Measurements from ENCODE around the gene ZNRF3. TPM values are rescaled to one million over a fixed set of nuclear protein-coding genes. Genes with fewer than 3 reads are reported as not detected.

Gene ZNRF3
- total RNA-seq, 1 donor from 2014 or later, result 12.1 TPM

- DNase-seq (ENCODE audit: low spot score), result no peak
Observed at GRCh38 chr22:29060251-29060869, 177.0 kb downstream of the ZNRF3 start.

- DNase-seq (ENCODE audit: low spot score), result no peak
Observed at GRCh38 chr22:29060931-29061330, 177.6 kb downstream of the ZNRF3 start.

GRCh38 chr22:29061773-29062172 is 178.4 kb downstream of the ZNRF3 start, which contains the start of gene C22orf31:
TSS of gene C22orf31 (minus strand) at chr22:29061831. CDS start at chr22:29061792, 39 bp downstream.
- no peak for DNase-seq (ENCODE audit: low spot score)

- no peak for DNase-seq (ENCODE audit: low spot score)
Observed at GRCh38 chr22:29062286-29062821, 179.0 kb downstream of the ZNRF3 start.

- no peak for DNase-seq (ENCODE audit: low spot score)
Observed at GRCh38 chr22:29065468-29066190, 182.3 kb downstream of the ZNRF3 start.

GRCh38 chr22:29069463-29069862 is 186.1 kb downstream of the ZNRF3 start:
- no peak for DNase-seq (ENCODE audit: low spot score)

- no peak for DNase-seq (ENCODE audit: low spot score)
Observed at GRCh38 chr22:29070490-29070889, 187.1 kb downstream of the ZNRF3 start.

- DNase-seq (ENCODE audit: low spot score), result no peak
Observed at GRCh38 chr22:29071261-29072045, 188.1 kb downstream of the ZNRF3 start.

GRCh38 chr22:29072193-29072978 is 189.0 kb downstream of the ZNRF3 start:
- DNase-seq (ENCODE audit: low spot score), result peak; percentile 93

GRCh38 chr22:29072979-29073617 is 189.7 kb downstream of the ZNRF3 start, which contains the start of gene KREMEN1:
TSS of gene KREMEN1 (plus strand) at chr22:29073035. CDS start at chr22:29073131, 96 bp downstream.
- no peak for DNase-seq (ENCODE audit: low spot score)

- DNase-seq (ENCODE audit: low spot score), result no peak
Observed at GRCh38 chr22:29073618-29074275, 190.4 kb downstream of the ZNRF3 start.

GRCh38 chr22:29074276-29074772 is 191.0 kb downstream of the ZNRF3 start:
- DNase-seq (ENCODE audit: low spot score), result no peak

GRCh38 chr22:29078036-29078868 is 194.9 kb downstream of the ZNRF3 start:
- DNase-seq (ENCODE audit: low spot score), result no peak

- no peak for DNase-seq (ENCODE audit: low spot score)
Observed at GRCh38 chr22:29078869-29079207, 195.5 kb downstream of the ZNRF3 start.

- DNase-seq (ENCODE audit: low spot score), result no peak
Observed at GRCh38 chr22:29079218-29079901, 196.0 kb downstream of the ZNRF3 start.

GRCh38 chr22:29080106-29080975 is 197.0 kb downstream of the ZNRF3 start:
- no peak for DNase-seq (ENCODE audit: low spot score)

Data from mesenteric fat pad (tissue), 1 donor.